Sigmoid colon (tissue), 7 donors: ENCODE data around the gene KIAA0040. TPM values are rescaled to one million over a fixed set of nuclear protein-coding genes. Genes with fewer than 3 reads are reported as not detected.

Experiments
- DNase-seq: peaks from one replicate; pipeline ENCODE4 v3.0.0-alpha.2; 2019
- H3K27ac ChIP-seq, 4 donors: fragments of 200-600 bp; sonication (generic); one replicate each; pipeline ENCODE4 v1.5.1; 2016 to 2019; ENCODE audit warnings: mild to moderate bottlenecking in 1 of 4
- H3K27me3 ChIP-seq, 3 donors: fragments of 200-600 bp; sonication (generic); one replicate each; pipeline ENCODE4 v1.5.1; 2019; ENCODE audit warnings: mild to moderate bottlenecking in 1 of 3
- H3K36me3 ChIP-seq, 4 donors: fragments of 200-600 bp; sonication (generic); one replicate each; pipeline ENCODE4 v1.5.1; 2016 to 2019
- H3K4me1 ChIP-seq, 4 donors: fragments of 200-600 bp; sonication (generic); one replicate each; pipeline ENCODE4 v1.5.1; 2017 to 2019
- H3K4me3 ChIP-seq, 4 donors: fragments of 200-600 bp; sonication (generic); one replicate each; pipeline ENCODE4 v1.5.1; 2017 to 2019; ENCODE audit warnings: mild to moderate bottlenecking in 2 of 4, moderate library complexity in 1 of 4
- H3K9me3 ChIP-seq, 4 donors: fragments of 200-600 bp in 3 of 4; sonication (generic) in 3 of 4; one replicate each; pipeline versions ENCODE4 v1.5.1 to v1.6.1; 2013 to 2019
- EP300 ChIP-seq, 4 donors: sonication (generic); formaldehyde crosslinking; IDR thresholded peaks; one replicate each; pipeline ENCODE4 v1.6.1; 2017; ENCODE audit warnings: antibody characterized with exemption in 4 of 4
- POLR2A ChIP-seq, 2 donors: fragments of 450-650 bp; IDR thresholded peaks; one replicate each; pipeline ENCODE4 v1.6.1; 2016; ENCODE audit warnings: antibody characterized with exemption in 2 of 2, mild to moderate bottlenecking in 2 of 2, moderate library complexity in 2 of 2
- POLR2AphosphoS5 ChIP-seq, 4 donors: sonication (generic); formaldehyde crosslinking; IDR thresholded peaks; one replicate each; pipeline ENCODE4 v1.6.1; 2017; ENCODE audit warnings: antibody characterized with exemption in 4 of 4
- WGBS, 2 donors: extraction: QIAGEN DNeasy Blood & Tissue Kit; methylation state at CpG; one replicate each; pipeline ENCODE4 v1.1.7; 2013; 5-methylcytosine and 5-hydroxymethylcytosine counted together
- intact Hi-C: fragments of 100-400 bp; cut with DNase I; formaldehyde crosslinking; loops from one replicate; pipeline ENCODE4 v1.15.1; 2023
- polyA plus RNA-seq, 3 donors: library from polyadenylated mRNA; stranded (reverse); fragments of 200-250 nt; gene quantifications; one replicate each; pipeline ENCODE4 v1.2.3, GENCODE V29; 2013
- total RNA-seq, 4 donors: library from RNA; depleted of rRNA; stranded (reverse); fragments of >200 nt; gene quantifications; one replicate each; pipeline ENCODE4 v1.1.0, GENCODE V29; 2016
- TF ChIP-seq, protein P1 (sequence below), 4 experiments: fragments of 450-650 bp in 3 of 4; fragments of 200-600 bp in 1 of 4; IDR thresholded peaks; one replicate each; pipeline ENCODE4 v1.5.1; 2016 to 2019; ENCODE audit warnings: antibody characterized with exemption in 4 of 4, mild to moderate bottlenecking in 3 of 4, moderate library complexity in 2 of 4
- donor health status: healthy with polysubstance abuse.
- donor health status: Bipolar disorder and iron deficiency.
- donor health status: healthy.

Gene KIAA0040
- total and polyA plus RNA-seq, 7 donors: 6.6 to 28.2 (median 18.8) TPM

DNA sequence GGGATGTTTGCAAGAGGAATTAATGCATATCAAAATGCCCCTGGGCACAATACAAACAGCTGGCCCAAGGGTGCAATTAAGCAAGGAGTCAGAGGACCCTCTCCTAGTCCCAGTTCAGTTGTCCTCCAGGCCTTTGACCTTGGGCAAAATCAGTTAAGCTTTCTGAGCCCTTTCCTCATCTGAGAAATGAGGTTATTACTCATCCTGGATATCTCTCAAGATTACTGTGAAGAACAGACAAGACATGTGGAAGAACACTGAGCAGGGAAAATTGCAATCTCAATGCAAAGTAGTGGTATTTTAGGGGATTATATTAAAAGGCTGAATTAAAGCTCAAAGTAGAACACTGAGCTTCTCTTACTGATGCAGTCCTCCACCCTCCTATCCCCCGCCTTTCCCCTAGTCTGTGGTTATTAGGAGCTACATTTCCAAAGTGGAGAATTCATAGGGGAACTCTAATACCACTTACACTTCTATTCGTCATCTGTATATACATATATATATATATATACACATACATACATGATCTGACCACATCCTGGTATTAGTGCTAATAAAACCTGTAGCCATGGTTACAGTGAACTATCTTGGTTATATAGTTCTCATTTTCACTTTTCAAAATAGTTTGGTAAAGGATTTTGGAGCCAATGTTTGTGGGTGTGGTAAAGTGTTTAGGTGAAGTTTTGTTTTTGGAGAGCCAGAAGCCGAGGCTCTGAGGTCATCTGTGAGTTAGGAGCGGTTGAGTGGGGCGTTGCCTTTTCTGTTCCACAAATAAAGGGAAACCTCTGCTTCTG is 18.1 kb downstream of the KIAA0040 start:
- TF ChIP-seq EP300 (IDR thresholded peaks at IDR 0.05) (no peak), POLR2AphosphoS5 (IDR thresholded peaks at IDR 0.05) (no peak), POLR2A (IDR thresholded peaks at IDR 0.05) (no peak)
- TF ChIP-seq, protein P1, sequence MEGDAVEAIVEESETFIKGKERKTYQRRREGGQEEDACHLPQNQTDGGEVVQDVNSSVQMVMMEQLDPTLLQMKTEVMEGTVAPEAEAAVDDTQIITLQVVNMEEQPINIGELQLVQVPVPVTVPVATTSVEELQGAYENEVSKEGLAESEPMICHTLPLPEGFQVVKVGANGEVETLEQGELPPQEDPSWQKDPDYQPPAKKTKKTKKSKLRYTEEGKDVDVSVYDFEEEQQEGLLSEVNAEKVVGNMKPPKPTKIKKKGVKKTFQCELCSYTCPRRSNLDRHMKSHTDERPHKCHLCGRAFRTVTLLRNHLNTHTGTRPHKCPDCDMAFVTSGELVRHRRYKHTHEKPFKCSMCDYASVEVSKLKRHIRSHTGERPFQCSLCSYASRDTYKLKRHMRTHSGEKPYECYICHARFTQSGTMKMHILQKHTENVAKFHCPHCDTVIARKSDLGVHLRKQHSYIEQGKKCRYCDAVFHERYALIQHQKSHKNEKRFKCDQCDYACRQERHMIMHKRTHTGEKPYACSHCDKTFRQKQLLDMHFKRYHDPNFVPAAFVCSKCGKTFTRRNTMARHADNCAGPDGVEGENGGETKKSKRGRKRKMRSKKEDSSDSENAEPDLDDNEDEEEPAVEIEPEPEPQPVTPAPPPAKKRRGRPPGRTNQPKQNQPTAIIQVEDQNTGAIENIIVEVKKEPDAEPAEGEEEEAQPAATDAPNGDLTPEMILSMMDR (IDR thresholded peaks at IDR 0.05): no peak
- no peaks in the 10 kb centered on the region for H3K9me3 ChIP-seq
- intact Hi-C loops: no loop called here
- no peak for DNase-seq
- no peak overlapping the region for H3K27ac ChIP-seq
- no peaks in the 10 kb centered on the region for H3K36me3 ChIP-seq
- no peak overlapping the region for H3K4me3 ChIP-seq
- no peaks in the 10 kb centered on the region for H3K27me3 ChIP-seq
- 74 to 79% methylated on average over 5 of the region's 5 CpGs for WGBS, 2 donors
- no peaks in the 10 kb centered on the region for H3K4me1 ChIP-seq

DNA sequence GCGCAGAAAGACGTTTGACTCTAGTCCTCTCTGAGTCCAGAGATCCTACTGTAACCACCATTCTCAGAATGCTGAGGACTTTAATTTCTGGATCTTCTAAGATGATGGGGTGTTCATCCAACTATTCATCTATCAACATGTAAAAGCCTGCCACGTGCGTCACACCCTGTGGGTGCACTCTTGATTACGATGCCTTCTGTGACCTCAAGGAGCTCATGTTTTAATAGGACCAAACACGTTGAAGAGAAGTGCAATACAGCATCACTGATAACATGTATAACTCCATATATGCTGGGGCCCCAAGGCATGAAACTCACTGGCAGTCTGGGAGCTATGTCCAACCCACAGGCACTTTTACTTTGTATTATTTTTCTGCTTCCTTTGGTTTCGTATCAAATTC is 19.0 kb downstream of the KIAA0040 start:
- Histone ChIP-seq H3K4me1 (no peaks in the 10 kb centered on the region), H3K4me3 (no peak overlapping the region), H3K27me3 (no peaks in the 10 kb centered on the region), H3K27ac (no peak overlapping the region), H3K36me3 (no peaks in the 10 kb centered on the region), H3K9me3 (no peaks in the 10 kb centered on the region)
- DNase-seq: no peak
- WGBS, 2 donors: 88 to 92% methylated on average over 7 of the region's 7 CpGs
- intact Hi-C loops: no loop called here
- TF ChIP-seq POLR2AphosphoS5 (IDR thresholded peaks at IDR 0.05): no peak
- TF ChIP-seq, protein P1 (IDR thresholded peaks at IDR 0.05): no peak
- no peak for TF ChIP-seq EP300 (IDR thresholded peaks at IDR 0.05)
- TF ChIP-seq POLR2A (IDR thresholded peaks at IDR 0.05): no peak

DNA sequence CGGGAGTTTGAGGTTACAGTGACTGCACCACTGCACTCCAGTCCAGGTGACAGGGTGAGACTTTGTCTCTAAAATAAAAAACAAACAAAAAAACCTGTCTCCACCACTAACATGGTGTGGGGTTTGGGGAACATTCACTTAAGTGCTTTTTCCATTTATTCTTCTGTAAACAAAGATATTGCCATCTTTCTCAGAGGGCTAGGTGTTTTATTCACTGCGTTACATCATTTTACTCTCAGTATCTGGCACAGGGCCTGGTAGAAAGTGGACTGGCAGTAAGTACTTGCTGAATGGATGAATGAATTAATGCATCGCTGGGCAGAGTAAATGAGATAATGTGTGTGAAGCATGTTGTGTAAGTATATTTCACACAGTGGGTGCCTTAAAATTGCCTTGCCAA is 20.1 kb downstream of the KIAA0040 start:
- TF ChIP-seq, protein P1 (IDR thresholded peaks at IDR 0.05): no peak
- no peak for TF ChIP-seq EP300 (IDR thresholded peaks at IDR 0.05)
- TF ChIP-seq POLR2A (IDR thresholded peaks at IDR 0.05): no peak
- TF ChIP-seq POLR2AphosphoS5 (IDR thresholded peaks at IDR 0.05): no peak
- Histone ChIP-seq H3K4me3 (no peak overlapping the region), H3K36me3 (no peaks in the 10 kb centered on the region), H3K27ac (no peak overlapping the region), H3K4me1 (no peaks in the 10 kb centered on the region), H3K9me3 (no peaks in the 10 kb centered on the region), H3K27me3 (no peaks in the 10 kb centered on the region)
- no peak for DNase-seq
- 86 to 87% methylated on average over 3 of the region's 3 CpGs for WGBS, 2 donors
- intact Hi-C loops: no loop called here

DNA sequence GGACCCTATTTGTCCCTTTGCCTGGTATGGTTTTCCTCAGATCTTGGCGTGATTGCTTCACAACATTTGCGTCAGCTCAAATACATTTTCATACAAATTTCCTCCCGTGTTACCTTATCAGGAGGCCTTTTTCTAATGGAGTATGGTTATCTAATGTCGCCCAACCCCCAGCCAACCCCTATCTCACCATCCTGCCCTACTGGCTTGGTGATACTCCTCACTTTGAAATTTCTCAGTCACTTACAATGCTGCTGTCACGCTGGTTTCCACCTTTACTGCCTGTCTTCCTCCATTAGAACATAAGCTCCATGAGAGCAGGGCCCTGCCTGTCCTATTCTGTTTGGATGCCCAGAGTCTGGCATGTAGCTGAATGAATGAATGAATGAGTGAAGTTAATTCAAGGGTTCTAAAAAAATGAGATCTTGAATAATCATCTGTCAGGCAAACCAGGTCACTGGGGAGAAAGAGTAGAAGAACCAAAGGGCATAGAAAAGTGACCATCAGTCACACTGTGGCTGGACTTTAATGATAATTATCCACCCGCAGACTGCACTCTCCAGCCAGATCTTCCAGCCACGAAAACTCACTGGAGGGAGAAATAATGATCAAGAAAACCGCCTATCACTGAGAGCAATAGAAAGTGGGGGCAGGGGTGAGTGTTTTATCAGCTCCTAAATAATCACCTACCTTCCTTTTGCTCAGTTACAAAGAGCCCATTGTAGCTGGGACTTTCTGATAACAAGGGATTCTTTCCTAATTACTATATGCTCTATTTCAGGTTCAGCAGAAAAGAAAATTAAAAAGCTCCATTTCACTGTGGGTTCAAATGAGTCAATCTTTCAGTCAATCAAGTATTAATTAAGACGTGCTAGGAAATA is 21.3 kb downstream of the KIAA0040 start:
- Histone ChIP-seq H3K27ac (no peak overlapping the region), H3K9me3 (no peaks in the 10 kb centered on the region), H3K4me1 (no peaks in the 10 kb centered on the region), H3K36me3 (peaks cover 0 to 3% (median 0%) of the 10 kb centered on the region in 4 donors), H3K27me3 (no peaks in the 10 kb centered on the region), H3K4me3 (no peak overlapping the region)
- no peak for DNase-seq
- TF ChIP-seq EP300 (IDR thresholded peaks at IDR 0.05) (no peak), POLR2A (IDR thresholded peaks at IDR 0.05) (no peak), POLR2AphosphoS5 (IDR thresholded peaks at IDR 0.05) (no peak)
- TF ChIP-seq, protein P1 (IDR thresholded peaks at IDR 0.05): no peak
- intact Hi-C loops: no loop called here
- WGBS, 2 donors: 92 to 94% methylated on average over 9 of the region's 9 CpGs
